ENCODE data around the gene HKDC1. TPM values are rescaled to one million over a fixed set of nuclear protein-coding genes. Genes with fewer than 3 reads are reported as not detected.
A peak's percentile ranks its signal among the peaks of the same experiment; 100 is the strongest.

The HKDC1 gene
- total RNA-seq, 2 donors from 2014 or later = 14.7 to 19.0 TPM

GRCh38 chr10:69229616-69229916 is 9.4 kb downstream of the HKDC1 start:
- Histone ChIP-seq H3K36me3 (no peaks in the 10 kb centered on the region), H3K4me3 (no peak overlapping the region), H3K4me1 (peaks cover 15% of the 10 kb centered on the region), H3K9me3 (no peaks in the 10 kb centered on the region), H3K9ac (ENCODE audit: low read depth in 2 of 2, low read length in 2 of 2) (peak overlapping the region in 1 of 2 donors; percentile 7), H3K27ac (peak overlapping the region; percentile 77), H3K27me3 (no peaks in the 10 kb centered on the region)
- TF ChIP-seq CTCF (IDR thresholded peaks at IDR 0.05) = no peak
- intact Hi-C loops (cut with DNase I) = no loop called here
- DNase-seq = no peak

DNA sequence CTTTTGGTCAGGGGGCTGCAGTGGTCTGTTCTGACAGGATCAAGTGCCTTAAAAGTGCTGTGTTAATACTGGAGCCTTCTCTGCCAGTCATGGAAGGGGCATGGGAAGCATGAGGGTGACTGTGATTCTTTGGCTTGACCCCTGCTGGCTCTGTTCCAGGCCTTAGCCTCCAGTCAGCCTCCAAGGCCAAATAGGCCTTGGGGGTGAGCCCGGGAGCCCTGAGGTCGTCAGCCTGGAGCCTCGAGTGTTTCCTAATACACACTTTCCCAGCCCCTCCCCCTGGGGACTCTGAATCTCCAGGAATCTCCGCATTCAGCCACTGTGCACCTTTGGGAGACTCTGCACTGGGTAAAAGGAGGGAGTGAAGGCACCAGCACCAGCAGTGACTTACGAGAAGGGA is 10.0 kb downstream of the HKDC1 start:
- no peaks in the 10 kb centered on the region for H3K9me3 ChIP-seq
- peak overlapping the region; percentile 77 for H3K27ac ChIP-seq
- H3K27me3 ChIP-seq = no peaks in the 10 kb centered on the region
- H3K9ac ChIP-seq (ENCODE audit: low read depth in 2 of 2, low read length in 2 of 2) = no peak overlapping the region
- intact Hi-C loops (cut with DNase I) = loop anchor here (10.0 kb wide), 3 partner anchors 85 to 405 kb away; partner anchors contain the start of gene FAM241B
- peaks cover 15% of the 10 kb centered on the region for H3K4me1 ChIP-seq
- TF ChIP-seq CTCF (IDR thresholded peaks at IDR 0.05) = no peak
- H3K36me3 ChIP-seq = no peaks in the 10 kb centered on the region
- DNase-seq = no peak
- H3K4me3 ChIP-seq = no peak overlapping the region

DNA sequence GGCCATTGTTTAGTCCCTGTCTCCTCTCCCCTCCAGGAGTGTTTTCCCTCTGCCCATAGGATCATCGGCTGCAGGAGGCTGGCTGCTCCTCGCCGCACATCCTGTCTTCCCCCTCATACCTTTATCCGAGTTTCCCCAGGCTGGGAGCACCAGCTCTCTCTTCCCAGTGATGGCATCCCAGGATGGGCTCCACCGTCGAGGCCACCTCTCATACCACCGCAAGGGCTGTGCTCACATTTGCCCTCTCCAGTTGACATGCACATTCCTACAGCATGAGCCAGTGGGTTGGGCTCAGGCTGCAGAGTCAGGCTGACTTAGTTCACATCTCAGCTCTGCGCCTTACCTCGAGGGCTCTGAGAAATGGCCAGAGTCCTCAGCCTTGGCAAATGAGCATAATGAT is 12.1 kb downstream of the HKDC1 start:
- no peak for DNase-seq
- Histone ChIP-seq H3K27me3 (no peaks in the 10 kb centered on the region), H3K4me1 (peaks cover 15% of the 10 kb centered on the region), H3K36me3 (no peaks in the 10 kb centered on the region), H3K9ac (ENCODE audit: low read depth in 2 of 2, low read length in 2 of 2) (no peak overlapping the region), H3K9me3 (no peaks in the 10 kb centered on the region), H3K4me3 (no peak overlapping the region), H3K27ac (no peak overlapping the region)
- intact Hi-C loops (cut with DNase I) = loop anchor here (10.0 kb wide), 3 partner anchors 83 to 403 kb away; partner anchors contain the start of gene FAM241B
- TF ChIP-seq CTCF (IDR thresholded peaks at IDR 0.05) = no peak

GRCh38 chr10:69232736-69233480 is 12.8 kb downstream of the HKDC1 start:
- no peaks in the 10 kb centered on the region for H3K9me3 ChIP-seq
- H3K9ac ChIP-seq (ENCODE audit: low read depth in 2 of 2, low read length in 2 of 2) = peak overlapping the region in 1 of 2 donors; percentile 67
- peak overlapping the region; percentile 67 for H3K27ac ChIP-seq

DNA sequence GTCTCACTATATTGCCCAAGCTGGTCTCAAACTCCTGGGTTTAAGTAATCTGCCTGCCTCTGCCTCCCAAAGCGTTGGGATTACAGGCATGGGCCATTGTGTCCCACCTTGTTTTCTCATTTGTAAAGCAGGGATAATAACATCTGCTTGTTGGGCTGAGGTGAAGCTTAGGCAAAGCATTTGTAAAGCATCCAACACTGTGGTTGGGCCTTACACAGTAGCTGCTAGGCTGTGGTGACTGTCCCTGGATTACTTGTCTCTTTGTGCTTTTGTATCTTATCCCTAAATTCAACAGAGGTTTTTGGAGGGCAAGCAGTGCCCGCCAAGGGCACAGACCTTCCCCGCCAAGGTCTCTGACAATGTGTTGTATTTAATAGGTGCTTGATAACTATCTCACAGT is 14.3 kb downstream of the HKDC1 start:
- H3K9ac ChIP-seq (ENCODE audit: low read depth in 2 of 2, low read length in 2 of 2) = no peak overlapping the region
- peaks cover 8% of the 10 kb centered on the region for H3K4me1 ChIP-seq
- no peak for DNase-seq
- no peak overlapping the region for H3K27ac ChIP-seq
- intact Hi-C loops (cut with DNase I) = loop anchor here (10.0 kb wide), 3 partner anchors 80 to 400 kb away; partner anchors contain the start of gene FAM241B
- H3K27me3 ChIP-seq = no peaks in the 10 kb centered on the region
- no peaks in the 10 kb centered on the region for H3K36me3 ChIP-seq
- H3K9me3 ChIP-seq = no peaks in the 10 kb centered on the region
- no peak overlapping the region for H3K4me3 ChIP-seq
- no peak for TF ChIP-seq CTCF (IDR thresholded peaks at IDR 0.05)

More at GRCh38 chr10:69232736-69233480, 12.8 kb downstream of the HKDC1 start:
- Histone ChIP-seq H3K27me3 (no peaks in the 10 kb centered on the region), H3K4me3 (peak overlapping the region; percentile 3), H3K36me3 (no peaks in the 10 kb centered on the region), H3K4me1 (peaks cover 15% of the 10 kb centered on the region)
- DNase-seq = peak; percentile 76
- intact Hi-C loops (cut with DNase I) = loop anchor here (10.0 kb wide), 3 partner anchors 82 to 402 kb away; partner anchors contain the start of gene FAM241B
- no peak for TF ChIP-seq CTCF (IDR thresholded peaks at IDR 0.05)
